ENCODE data around the gene WDR5B. TPM values are rescaled to one million over a fixed set of nuclear protein-coding genes. Genes with fewer than 3 reads are reported as not detected.

WDR5B gene
- total RNA-seq, 1 donor from 2014 or later, result 3.4 TPM

DNA sequence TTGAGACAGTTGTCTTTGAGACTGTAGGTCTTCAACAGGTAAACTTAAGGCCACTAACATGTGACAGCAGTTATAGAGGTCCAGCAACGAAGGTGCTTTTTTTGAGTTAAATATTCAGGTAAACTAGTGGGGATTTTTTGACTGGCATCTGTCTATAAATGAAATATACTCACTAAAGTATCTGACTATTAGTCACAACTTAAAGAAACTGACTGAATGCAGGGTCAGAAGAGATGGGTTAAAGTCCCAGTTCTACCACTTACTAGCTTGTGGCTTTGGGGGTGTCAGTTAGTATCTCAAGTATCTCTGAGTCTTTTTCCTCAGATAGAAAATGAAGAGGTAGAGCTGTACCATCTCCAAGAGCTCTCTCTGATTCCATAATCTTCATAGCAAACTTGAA, 50.8 kb downstream of the WDR5B start:
- Mint-ChIP-seq H3K27me3 (ENCODE audit: unreplicated experiment) (no peaks in the 10 kb centered on the region), H3K27ac (ENCODE audit: unreplicated experiment) (no peak overlapping the region), H3K9me3 (ENCODE audit: unreplicated experiment) (no peaks in the 10 kb centered on the region), H3K36me3 (ENCODE audit: unreplicated experiment) (no peaks in the 10 kb centered on the region), H3K4me3 (ENCODE audit: unreplicated experiment) (no peak overlapping the region), H3K4me1 (ENCODE audit: low read depth, unreplicated experiment) (no peaks in the 10 kb centered on the region)
- DNase-seq, result no peak
- TF ChIP-seq, protein P1, sequence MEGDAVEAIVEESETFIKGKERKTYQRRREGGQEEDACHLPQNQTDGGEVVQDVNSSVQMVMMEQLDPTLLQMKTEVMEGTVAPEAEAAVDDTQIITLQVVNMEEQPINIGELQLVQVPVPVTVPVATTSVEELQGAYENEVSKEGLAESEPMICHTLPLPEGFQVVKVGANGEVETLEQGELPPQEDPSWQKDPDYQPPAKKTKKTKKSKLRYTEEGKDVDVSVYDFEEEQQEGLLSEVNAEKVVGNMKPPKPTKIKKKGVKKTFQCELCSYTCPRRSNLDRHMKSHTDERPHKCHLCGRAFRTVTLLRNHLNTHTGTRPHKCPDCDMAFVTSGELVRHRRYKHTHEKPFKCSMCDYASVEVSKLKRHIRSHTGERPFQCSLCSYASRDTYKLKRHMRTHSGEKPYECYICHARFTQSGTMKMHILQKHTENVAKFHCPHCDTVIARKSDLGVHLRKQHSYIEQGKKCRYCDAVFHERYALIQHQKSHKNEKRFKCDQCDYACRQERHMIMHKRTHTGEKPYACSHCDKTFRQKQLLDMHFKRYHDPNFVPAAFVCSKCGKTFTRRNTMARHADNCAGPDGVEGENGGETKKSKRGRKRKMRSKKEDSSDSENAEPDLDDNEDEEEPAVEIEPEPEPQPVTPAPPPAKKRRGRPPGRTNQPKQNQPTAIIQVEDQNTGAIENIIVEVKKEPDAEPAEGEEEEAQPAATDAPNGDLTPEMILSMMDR (IDR thresholded peaks at IDR 0.05; ENCODE audit: partially characterized antibody, unreplicated experiment), result no peak

DNA sequence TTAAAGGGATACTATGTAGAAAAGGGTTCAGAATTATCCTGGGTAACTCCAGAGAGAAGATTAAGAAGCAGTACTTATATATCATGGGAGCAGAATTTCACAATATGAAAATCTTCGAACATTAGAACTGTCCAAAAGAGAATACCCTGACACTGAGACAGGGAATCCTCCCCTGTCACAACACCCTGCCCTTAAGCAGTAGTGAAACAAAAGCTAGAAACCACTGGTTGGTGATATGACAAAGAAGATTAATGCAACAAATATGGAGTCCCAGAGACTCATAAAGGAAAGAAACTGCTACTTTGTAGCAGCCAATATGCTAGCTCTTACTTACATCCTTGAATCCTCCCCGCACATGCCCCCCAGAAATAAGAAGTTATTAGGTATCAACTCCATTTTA, 51.4 kb downstream of the WDR5B start:
- Mint-ChIP-seq H3K27ac (ENCODE audit: unreplicated experiment) (no peak overlapping the region), H3K9me3 (ENCODE audit: unreplicated experiment) (no peaks in the 10 kb centered on the region), H3K27me3 (ENCODE audit: unreplicated experiment) (no peaks in the 10 kb centered on the region), H3K4me3 (ENCODE audit: unreplicated experiment) (no peak overlapping the region), H3K4me1 (ENCODE audit: low read depth, unreplicated experiment) (no peaks in the 10 kb centered on the region), H3K36me3 (ENCODE audit: unreplicated experiment) (no peaks in the 10 kb centered on the region)
- no peak for DNase-seq
- TF ChIP-seq, protein P1 (IDR thresholded peaks at IDR 0.05; ENCODE audit: partially characterized antibody, unreplicated experiment), result no peak

Other genes with a start within 250 kb of the WDR5B start
- not detected for gene CASR, start 232.4 kb downstream of the WDR5B start, total RNA-seq (ENCODE audit: unreplicated experiment)
- not detected for gene CSTA, start 90.8 kb downstream of the WDR5B start, total RNA-seq (ENCODE audit: unreplicated experiment)
- 20.2 TPM for gene MIX23, start 32.8 kb downstream of the WDR5B start, total RNA-seq (ENCODE audit: unreplicated experiment)
- gene FAM162A, start 31.9 kb downstream of the WDR5B start, total RNA-seq (ENCODE audit: unreplicated experiment), result 12.7 TPM
- gene KPNA1, start 98.9 kb upstream of the WDR5B start, total RNA-seq (ENCODE audit: unreplicated experiment), result 86.1 TPM
- gene PARP9, start 148.2 kb upstream of the WDR5B start, total RNA-seq (ENCODE audit: unreplicated experiment), result 0.27 TPM
- 0.20 TPM for gene DTX3L, start 148.3 kb upstream of the WDR5B start, total RNA-seq (ENCODE audit: unreplicated experiment)
- 0.29 TPM for gene PARP15, start 161.6 kb upstream of the WDR5B start, total RNA-seq (ENCODE audit: unreplicated experiment)